ENCODE results near the gene STK32C.

DNA sequence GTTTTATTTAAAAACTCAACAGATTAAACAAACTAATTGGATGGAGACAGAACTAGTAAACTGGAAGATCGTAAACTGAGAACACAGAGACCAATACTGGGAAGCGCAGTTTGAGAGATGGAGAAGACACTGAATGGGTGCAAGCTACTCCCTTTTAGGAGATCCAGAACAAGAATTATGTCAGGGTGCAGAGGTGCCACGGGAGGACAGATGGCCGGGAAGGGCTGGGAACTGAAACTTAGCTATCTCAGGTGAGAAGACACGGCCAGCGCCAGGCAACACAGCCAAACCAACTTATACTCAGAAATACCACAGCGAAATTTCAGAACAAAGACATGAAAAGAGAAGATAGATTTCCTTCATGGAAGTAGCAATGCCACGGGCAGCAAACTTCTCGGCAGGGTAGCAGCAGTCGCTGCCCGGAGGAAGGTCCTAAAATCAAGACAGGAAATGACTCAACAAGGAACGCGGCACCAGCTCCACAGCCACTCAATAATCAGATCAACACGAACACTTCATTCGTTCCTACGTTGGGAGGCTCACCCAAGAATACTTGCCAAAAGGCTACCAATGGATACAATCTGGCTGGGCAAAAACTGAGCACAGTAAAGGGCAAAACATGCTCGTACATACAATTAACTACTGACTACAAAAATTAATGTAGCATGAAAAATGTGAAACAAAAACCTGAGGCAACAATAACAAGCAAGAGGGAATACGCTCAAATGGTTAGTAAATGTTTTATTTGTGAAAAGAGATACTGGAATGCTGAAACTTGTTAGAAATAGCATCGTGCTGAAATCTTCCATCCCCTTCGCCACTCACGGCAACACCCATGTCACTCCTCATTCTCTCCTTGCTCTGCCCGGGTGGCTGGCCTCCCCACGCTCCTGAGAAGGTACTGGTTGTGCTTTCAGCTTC is 22.1 kb upstream of the STK32C start:
- TF ChIP-seq, protein P1, sequence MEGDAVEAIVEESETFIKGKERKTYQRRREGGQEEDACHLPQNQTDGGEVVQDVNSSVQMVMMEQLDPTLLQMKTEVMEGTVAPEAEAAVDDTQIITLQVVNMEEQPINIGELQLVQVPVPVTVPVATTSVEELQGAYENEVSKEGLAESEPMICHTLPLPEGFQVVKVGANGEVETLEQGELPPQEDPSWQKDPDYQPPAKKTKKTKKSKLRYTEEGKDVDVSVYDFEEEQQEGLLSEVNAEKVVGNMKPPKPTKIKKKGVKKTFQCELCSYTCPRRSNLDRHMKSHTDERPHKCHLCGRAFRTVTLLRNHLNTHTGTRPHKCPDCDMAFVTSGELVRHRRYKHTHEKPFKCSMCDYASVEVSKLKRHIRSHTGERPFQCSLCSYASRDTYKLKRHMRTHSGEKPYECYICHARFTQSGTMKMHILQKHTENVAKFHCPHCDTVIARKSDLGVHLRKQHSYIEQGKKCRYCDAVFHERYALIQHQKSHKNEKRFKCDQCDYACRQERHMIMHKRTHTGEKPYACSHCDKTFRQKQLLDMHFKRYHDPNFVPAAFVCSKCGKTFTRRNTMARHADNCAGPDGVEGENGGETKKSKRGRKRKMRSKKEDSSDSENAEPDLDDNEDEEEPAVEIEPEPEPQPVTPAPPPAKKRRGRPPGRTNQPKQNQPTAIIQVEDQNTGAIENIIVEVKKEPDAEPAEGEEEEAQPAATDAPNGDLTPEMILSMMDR (IDR thresholded peaks at IDR 0.05): no peak
- TF ChIP-seq ZFX (IDR thresholded peaks at IDR 0.05; ENCODE audit: borderline replicate concordance): no peak

All from 22Rv1 (cell line).